ENCODE data around the gene AANAT. TPM values are rescaled to one million over a fixed set of nuclear protein-coding genes. Genes with fewer than 3 reads are reported as not detected.

Gene AANAT
- total and polyA plus RNA-seq, 4 experiments from 2014 or later, result not detected

DNA sequence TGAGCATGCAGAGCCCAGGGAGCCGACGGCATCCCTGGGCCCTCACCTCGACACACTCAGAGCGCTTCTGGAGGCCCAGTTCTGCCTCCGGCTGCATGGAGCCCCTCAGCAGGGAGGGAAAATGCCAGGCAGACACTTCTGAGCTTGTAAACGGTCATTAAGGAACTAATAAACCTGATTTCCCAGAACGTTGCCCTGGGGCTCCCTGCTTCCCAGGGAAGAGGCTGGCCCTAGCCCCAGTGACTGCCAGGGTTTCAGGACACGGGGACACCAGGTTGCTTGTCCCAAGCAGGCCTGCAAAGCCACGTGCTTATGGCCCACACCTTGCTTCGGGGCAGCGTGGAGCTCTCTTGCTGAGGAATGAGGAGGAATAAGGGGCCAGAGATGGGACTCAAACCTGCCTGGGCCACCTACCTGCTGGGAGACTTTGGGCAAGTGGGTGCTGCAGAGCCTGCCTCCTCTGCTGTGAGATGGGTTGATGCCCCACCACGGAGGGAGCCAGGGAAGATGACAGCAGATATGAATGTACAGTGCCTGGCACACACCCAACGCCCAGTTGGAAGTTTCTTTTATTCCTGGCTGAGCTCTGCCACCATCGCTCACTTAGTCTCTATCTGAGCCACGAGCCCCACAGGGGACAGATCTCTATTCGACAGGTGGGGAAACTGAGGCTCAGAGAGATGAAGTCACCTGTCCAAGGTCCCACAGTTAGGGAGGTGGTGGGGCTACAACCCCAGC lies 28.4 kb downstream of the AANAT start:
- no peak overlapping the region for H3K27ac ChIP-seq (ENCODE audit: low read depth, low read length)
- H3K4me3 ChIP-seq (ENCODE audit: low read length in 2 of 2), result no peak overlapping the region
- Mint-ChIP-seq H3K4me3 (peak overlapping the region in 1 of 8 donors; percentile 25), H3K36me3 (peaks cover 0 to 5% of the 10 kb centered on the region in 2 donors), H3K9me3 (no peaks in the 10 kb centered on the region), H3K4me1 (peaks cover 25 to 80% (median 57%) of the 10 kb centered on the region in 4 donors), H3K27ac (peak overlapping the region in 2 of 7 donors; percentile 29 to 56), H3K27me3 (no peaks in the 10 kb centered on the region)
- no peaks in the 10 kb centered on the region for H3K36me3 ChIP-seq (ENCODE audit: insufficient read depth, low read length)
- H3K9me3 ChIP-seq (ENCODE audit: control insufficient read depth in 1 of 2, low read length in 2 of 2), result no peaks in the 10 kb centered on the region
- peaks cover 63% of the 10 kb centered on the region for H3K4me1 ChIP-seq (ENCODE audit: insufficient read depth, low read length)
- intact Hi-C loops (cut with micrococcal nuclease), result no loop called here
- H3K27me3 ChIP-seq (ENCODE audit: insufficient read depth, low read length), result no peaks in the 10 kb centered on the region
- ChIA-PET POLR2A (ENCODE audit: partially characterized antibody) (interaction anchor here (1.1 kb wide), 1 partner anchor 164 kb away, joined by 4 read pairs; no protein-coding TSS in a partner anchor), CTCF (ENCODE audit: partially characterized antibody) (no interaction called here)
- no peak for DNase-seq

DNA sequence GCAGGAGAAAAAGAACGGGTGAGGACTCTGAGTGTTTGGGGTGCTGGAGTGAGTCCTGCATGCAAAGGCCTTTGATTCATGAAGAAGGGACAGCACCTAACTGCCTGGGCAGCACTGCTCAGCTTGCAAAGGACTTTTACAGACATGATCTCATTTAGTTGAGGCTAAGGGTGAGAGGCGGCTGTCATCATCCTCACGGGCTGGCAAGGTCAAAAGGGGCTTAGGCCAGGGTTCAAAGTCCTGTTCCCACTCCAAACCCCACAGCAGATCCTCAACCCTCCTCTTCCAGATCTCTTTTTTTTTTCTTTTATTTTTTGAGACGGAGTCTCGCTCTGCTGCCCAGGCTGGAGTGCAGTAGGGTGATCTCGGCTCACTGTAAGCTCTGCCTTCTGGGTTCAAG lies 29.1 kb downstream of the AANAT start:
- CTCF ChIA-PET (ENCODE audit: partially characterized antibody), result interaction anchor here (0.9 to 3.2 kb wide), 2 partner anchors 11 to 90 kb away, joined by 3 to 14 read pairs; partner anchors contain the start of gene ST6GALNAC2
- Mint-ChIP-seq H3K27me3 (no peaks in the 10 kb centered on the region), H3K4me1 (peaks cover 26 to 80% (median 57%) of the 10 kb centered on the region in 4 donors), H3K27ac (peak overlapping the region in 5 of 7 donors; percentile 32 to 74 (median 48)), H3K9me3 (no peaks in the 10 kb centered on the region), H3K4me3 (peak overlapping the region in 1 of 8 donors; percentile 25), H3K36me3 (peaks cover 0 to 5% of the 10 kb centered on the region in 2 donors)
- H3K9me3 ChIP-seq (ENCODE audit: control insufficient read depth in 1 of 2, low read length in 2 of 2), result no peaks in the 10 kb centered on the region
- intact Hi-C loops (cut with micrococcal nuclease), result no loop called here
- peaks cover 64% of the 10 kb centered on the region for H3K4me1 ChIP-seq (ENCODE audit: insufficient read depth, low read length)
- POLR2A ChIA-PET (ENCODE audit: partially characterized antibody), result no interaction called here
- DNase-seq, result no peak
- H3K27me3 ChIP-seq (ENCODE audit: insufficient read depth, low read length), result no peaks in the 10 kb centered on the region
- H3K4me3 ChIP-seq (ENCODE audit: low read length in 2 of 2), result no peak overlapping the region
- H3K27ac ChIP-seq (ENCODE audit: low read depth, low read length), result no peak overlapping the region
- no peaks in the 10 kb centered on the region for H3K36me3 ChIP-seq (ENCODE audit: insufficient read depth, low read length)

DNA sequence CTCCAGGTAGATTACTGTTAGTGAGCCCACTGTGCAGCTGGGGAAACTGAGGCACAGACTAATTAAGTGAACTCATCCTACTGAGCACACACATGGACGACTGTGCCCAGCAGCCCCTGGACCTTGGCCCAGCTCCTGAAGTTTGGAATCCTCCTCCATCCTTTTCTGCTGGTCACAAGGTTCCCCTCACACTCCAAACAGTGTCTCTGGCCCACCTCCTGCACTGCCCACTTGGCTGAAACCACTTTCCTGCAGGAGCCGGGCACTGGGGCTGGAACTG lies 30.2 kb downstream of the AANAT start:
- H3K27ac ChIP-seq (ENCODE audit: low read depth, low read length), result no peak overlapping the region
- H3K9me3 Mint-ChIP-seq, result no peaks in the 10 kb centered on the region
- DNase-seq, result no peak
- H3K4me1 Mint-ChIP-seq, result peaks cover 28 to 78% (median 56%) of the 10 kb centered on the region in 4 donors
- CTCF ChIA-PET (ENCODE audit: partially characterized antibody), result interaction anchor here (1.7 to 12.4 kb wide), 3 partner anchors 10 to 89 kb away, joined by 7 to 161 read pairs (median 14); partner anchors contain the start of gene AANAT
- no peak overlapping the region for H3K4me3 ChIP-seq (ENCODE audit: low read length in 2 of 2)
- no peaks in the 10 kb centered on the region for H3K9me3 ChIP-seq (ENCODE audit: control insufficient read depth in 1 of 2, low read length in 2 of 2)
- POLR2A ChIA-PET (ENCODE audit: partially characterized antibody), result interaction anchor here (0.8 kb wide), 1 partner anchor 52 kb away, joined by 3 read pairs; no protein-coding TSS in a partner anchor
- H3K36me3 Mint-ChIP-seq, result peaks cover 0 to 4% of the 10 kb centered on the region in 2 donors
- H3K27ac Mint-ChIP-seq, result no peak overlapping the region
- H3K4me3 Mint-ChIP-seq, result peak overlapping the region in 1 of 8 donors; percentile 7
- intact Hi-C loops (cut with micrococcal nuclease), result no loop called here
- no peaks in the 10 kb centered on the region for H3K27me3 ChIP-seq (ENCODE audit: insufficient read depth, low read length)
- H3K4me1 ChIP-seq (ENCODE audit: insufficient read depth, low read length), result peaks cover 63% of the 10 kb centered on the region
- H3K27me3 Mint-ChIP-seq, result no peaks in the 10 kb centered on the region
- no peaks in the 10 kb centered on the region for H3K36me3 ChIP-seq (ENCODE audit: insufficient read depth, low read length)

DNA sequence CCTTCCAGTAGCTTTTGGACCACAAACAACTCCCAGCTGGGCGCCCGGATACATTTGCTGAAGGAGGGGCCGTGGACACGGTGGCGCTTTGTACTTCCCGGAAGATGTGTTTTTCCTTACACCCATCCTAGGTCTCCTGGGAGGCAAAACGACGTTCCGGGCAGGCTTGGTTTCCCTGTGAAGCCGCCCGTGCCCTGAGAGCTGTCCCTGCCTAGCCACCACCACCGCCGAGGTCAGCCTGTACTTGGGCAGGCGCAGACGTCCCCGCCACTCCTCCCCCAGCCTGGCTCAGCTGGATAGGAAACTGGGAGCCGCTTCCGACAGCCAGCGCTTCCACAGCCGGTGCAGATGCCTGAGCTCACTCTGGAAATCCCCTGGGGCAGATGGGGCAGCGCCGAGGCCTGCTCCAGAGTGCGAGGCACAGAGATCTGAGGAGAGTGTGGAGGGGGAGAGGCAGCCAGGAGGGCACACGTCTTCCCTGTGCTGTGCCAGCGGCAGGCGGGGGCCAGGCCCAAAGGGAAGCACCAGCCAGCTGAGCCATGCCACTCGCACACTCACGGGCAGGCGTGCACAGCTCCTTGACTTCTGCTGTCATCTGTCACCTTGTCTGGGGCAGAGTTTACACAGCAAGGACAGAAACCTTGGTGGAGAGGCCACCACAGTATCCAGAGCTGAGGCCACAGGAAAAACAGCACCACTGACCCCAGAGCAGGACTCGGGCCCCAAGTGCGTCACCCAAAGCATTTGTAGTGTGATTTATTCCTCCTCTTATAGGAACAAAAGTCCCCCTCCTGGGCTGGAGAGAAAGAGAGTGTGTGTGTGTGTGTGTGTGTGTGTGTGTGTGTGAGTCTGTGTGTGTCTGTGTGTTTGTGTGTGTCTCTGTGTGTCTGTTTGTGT lies 30.8 kb downstream of the AANAT start:
- H3K9me3 ChIP-seq (ENCODE audit: control insufficient read depth in 1 of 2, low read length in 2 of 2), result no peaks in the 10 kb centered on the region
- Mint-ChIP-seq H3K36me3 (peaks cover 0 to 2% of the 10 kb centered on the region in 2 donors), H3K27ac (peak overlapping the region in 6 of 7 donors; percentile 29 to 87 (median 58)), H3K4me3 (peak overlapping the region; percentile 23 to 86 (median 61)), H3K4me1 (peaks cover 22 to 72% (median 50%) of the 10 kb centered on the region in 4 donors), H3K27me3 (no peaks in the 10 kb centered on the region), H3K9me3 (no peaks in the 10 kb centered on the region)
- CTCF ChIA-PET (ENCODE audit: partially characterized antibody), result interaction anchor here (1.5 to 12.4 kb wide), 5 partner anchors 10 to 90 kb away, joined by 4 to 161 read pairs (median 7); partner anchors contain the start of gene AANAT
- H3K36me3 ChIP-seq (ENCODE audit: insufficient read depth, low read length), result no peaks in the 10 kb centered on the region
- POLR2A ChIA-PET (ENCODE audit: partially characterized antibody), result interaction anchor here (0.7 to 5.3 kb wide), 5 partner anchors 6 to 59 kb away, joined by 3 to 45 read pairs (median 4); no protein-coding TSS in a partner anchor
- H3K4me3 ChIP-seq (ENCODE audit: low read length in 2 of 2), result no peak overlapping the region
- DNase-seq, result no peak
- intact Hi-C loops (cut with micrococcal nuclease), result no loop called here
- no peak overlapping the region for H3K27ac ChIP-seq (ENCODE audit: low read depth, low read length)
- H3K4me1 ChIP-seq (ENCODE audit: insufficient read depth, low read length), result peaks cover 57% of the 10 kb centered on the region
- no peaks in the 10 kb centered on the region for H3K27me3 ChIP-seq (ENCODE audit: insufficient read depth, low read length)

DNA sequence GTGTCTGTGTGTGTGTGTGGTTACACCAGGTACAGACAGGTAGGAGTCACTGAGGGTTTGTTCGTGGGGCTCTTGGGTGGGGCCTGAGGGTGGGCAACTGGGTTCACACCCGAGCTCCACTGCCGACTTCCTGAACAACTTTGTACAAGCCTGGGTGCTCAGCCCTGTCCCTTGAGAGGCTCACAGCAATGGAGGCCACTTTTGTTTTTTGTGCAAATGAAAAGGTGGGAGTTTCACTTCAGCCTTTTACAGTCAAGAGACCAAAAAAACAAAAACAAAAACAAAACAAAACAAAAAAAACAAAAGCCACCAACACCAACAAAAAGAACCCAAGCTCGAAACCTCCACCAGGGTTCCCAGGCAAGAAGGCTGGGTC lies 31.5 kb downstream of the AANAT start:
- H3K27ac ChIP-seq (ENCODE audit: low read depth, low read length), result no peak overlapping the region
- H3K4me3 ChIP-seq (ENCODE audit: low read length in 2 of 2), result no peak overlapping the region
- intact Hi-C loops (cut with micrococcal nuclease), result no loop called here
- H3K4me1 ChIP-seq (ENCODE audit: insufficient read depth, low read length), result peaks cover 51% of the 10 kb centered on the region
- Mint-ChIP-seq H3K27me3 (no peaks in the 10 kb centered on the region), H3K4me3 (peak overlapping the region; percentile 36 to 89 (median 66)), H3K4me1 (peaks cover 17 to 66% (median 44%) of the 10 kb centered on the region in 4 donors), H3K9me3 (no peaks in the 10 kb centered on the region), H3K27ac (peak overlapping the region; percentile 10 to 87 (median 55)), H3K36me3 (peaks cover 0 to 1% of the 10 kb centered on the region in 2 donors)
- ChIA-PET POLR2A (ENCODE audit: partially characterized antibody) (interaction anchor here (0.7 to 5.3 kb wide), 4 partner anchors 7 to 59 kb away, joined by 3 to 45 read pairs (median 4); no protein-coding TSS in a partner anchor), CTCF (ENCODE audit: partially characterized antibody) (interaction anchor here (1.5 to 12.4 kb wide), 5 partner anchors 9 to 90 kb away, joined by 4 to 161 read pairs (median 7); partner anchors contain the start of gene AANAT)
- DNase-seq, result no peak
- no peaks in the 10 kb centered on the region for H3K27me3 ChIP-seq (ENCODE audit: insufficient read depth, low read length)
- no peaks in the 10 kb centered on the region for H3K9me3 ChIP-seq (ENCODE audit: control insufficient read depth in 1 of 2, low read length in 2 of 2)
- H3K36me3 ChIP-seq (ENCODE audit: insufficient read depth, low read length), result no peaks in the 10 kb centered on the region

DNA sequence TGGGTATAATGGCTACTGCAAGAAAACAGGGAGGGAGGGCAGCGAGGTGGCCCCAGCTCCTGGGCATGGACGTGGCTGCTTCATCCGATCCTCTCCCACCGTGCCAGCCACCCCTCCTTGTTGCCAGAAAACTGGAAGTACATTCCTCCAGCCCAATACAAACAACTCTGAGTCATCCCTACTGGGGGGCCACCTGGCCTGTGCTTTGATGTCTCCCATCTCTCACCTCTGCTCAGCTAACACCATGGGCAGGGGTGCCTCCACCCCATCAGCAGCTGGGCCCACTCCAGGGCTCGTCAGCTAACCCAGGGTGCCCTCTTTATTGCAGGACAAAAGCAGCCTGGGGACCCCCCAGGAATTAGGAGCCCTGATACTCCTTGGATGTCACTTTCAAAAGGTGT lies 31.9 kb downstream of the AANAT start:
- Histone ChIP-seq H3K27me3 (ENCODE audit: insufficient read depth, low read length) (no peaks in the 10 kb centered on the region), H3K27ac (ENCODE audit: low read depth, low read length) (no peak overlapping the region), H3K36me3 (ENCODE audit: insufficient read depth, low read length) (no peaks in the 10 kb centered on the region), H3K4me1 (ENCODE audit: insufficient read depth, low read length) (peaks cover 47% of the 10 kb centered on the region), H3K4me3 (ENCODE audit: low read length in 2 of 2) (no peak overlapping the region), H3K9me3 (ENCODE audit: control insufficient read depth in 1 of 2, low read length in 2 of 2) (no peaks in the 10 kb centered on the region)
- peak overlapping the region in 7 of 8 donors; percentile 44 to 89 (median 86) for H3K4me3 Mint-ChIP-seq
- H3K27me3 Mint-ChIP-seq, result no peaks in the 10 kb centered on the region
- CTCF ChIA-PET (ENCODE audit: partially characterized antibody), result interaction anchor here (0.8 to 12.4 kb wide), 6 partner anchors 8 to 91 kb away, joined by 3 to 161 read pairs (median 6); partner anchors contain the start of gene AANAT
- intact Hi-C loops (cut with micrococcal nuclease), result no loop called here
- H3K4me1 Mint-ChIP-seq, result peaks cover 15 to 64% (median 43%) of the 10 kb centered on the region in 4 donors
- POLR2A ChIA-PET (ENCODE audit: partially characterized antibody), result interaction anchor here (0.7 to 5.3 kb wide), 7 partner anchors 7 to 173 kb away, joined by 3 to 68 read pairs (median 3); no protein-coding TSS in a partner anchor
- peaks cover 0 to 1% of the 10 kb centered on the region in 2 donors for H3K36me3 Mint-ChIP-seq
- no peaks in the 10 kb centered on the region for H3K9me3 Mint-ChIP-seq
- no peak for DNase-seq
- peak overlapping the region in 4 of 7 donors; percentile 10 to 87 (median 74) for H3K27ac Mint-ChIP-seq
